ENCODE results near the gene SEPTIN6.

- TF ChIP-seq CTCF (IDR thresholded peaks at IDR 0.05; ENCODE audit: extremely low read depth in 1 of 2, insufficient read depth in 1 of 2, low read depth in 1 of 2, low read length in 2 of 2) (no peak), POLR2A (IDR thresholded peaks at IDR 0.05; ENCODE audit: low read depth, low read length) (no peak), POLR2AphosphoS5 (IDR thresholded peaks at IDR 0.05; ENCODE audit: insufficient read depth, low read depth, low read length) (no peak), MYC (IDR thresholded peaks at IDR 0.05; ENCODE audit: low read depth, low read length) (no peak)
- TF ChIP-seq, protein P1, sequence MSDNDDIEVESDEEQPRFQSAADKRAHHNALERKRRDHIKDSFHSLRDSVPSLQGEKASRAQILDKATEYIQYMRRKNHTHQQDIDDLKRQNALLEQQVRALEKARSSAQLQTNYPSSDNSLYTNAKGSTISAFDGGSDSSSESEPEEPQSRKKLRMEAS (IDR thresholded peaks at IDR 0.05; ENCODE audit: insufficient read depth, insufficient read length) = no peak
These were observed 3.4 kb upstream of the SEPTIN6 start for GRCh38 chrX:119696251-119696890.

All from endothelial cell of umbilical vein (primary cell).